Posterior vena cava (tissue), 2 donors: Measurements from ENCODE around the gene ASTN2. TPM values are rescaled to one million over a fixed set of nuclear protein-coding genes. Genes with fewer than 3 reads are reported as not detected.
A peak's percentile ranks its signal among the peaks of the same experiment; 100 is the strongest.

Experiments used
- DNase-seq: peaks from one replicate; pipeline ENCODE4 v3.0.0-alpha.2; 2020; ENCODE audit warnings: low spot score
- intact Hi-C, 2 donors: fragments of 100-400 bp; cut with DNase I; formaldehyde crosslinking; loops; one replicate each; pipeline versions ENCODE4 v1.14.1 to v1.14.2; 2022 to 2023
- total RNA-seq, 2 donors: library from RNA; stranded (reverse); fragmentation: NEBNext Ultra II Directional; extraction: Animal tissue kit (Norgen Biotek cat#: 25700); gene quantifications; one replicate each; pipeline ENCODE4 v1.2.1, GENCODE V29; 2021
- donor health status: DM: yes; HTN: yes; CAD: no.
- donor health status: DM: yes; HTN: yes; CAD: no.

ASTN2 gene
- total RNA-seq, 2 donors from 2014 or later, result 4.3 to 5.8 TPM

- intact Hi-C loops, result no loop called here
- DNase-seq, result peak; percentile 83
These were observed 871.0 kb downstream of the ASTN2 start for GRCh38 chr9:116543731-116544400.

DNA sequence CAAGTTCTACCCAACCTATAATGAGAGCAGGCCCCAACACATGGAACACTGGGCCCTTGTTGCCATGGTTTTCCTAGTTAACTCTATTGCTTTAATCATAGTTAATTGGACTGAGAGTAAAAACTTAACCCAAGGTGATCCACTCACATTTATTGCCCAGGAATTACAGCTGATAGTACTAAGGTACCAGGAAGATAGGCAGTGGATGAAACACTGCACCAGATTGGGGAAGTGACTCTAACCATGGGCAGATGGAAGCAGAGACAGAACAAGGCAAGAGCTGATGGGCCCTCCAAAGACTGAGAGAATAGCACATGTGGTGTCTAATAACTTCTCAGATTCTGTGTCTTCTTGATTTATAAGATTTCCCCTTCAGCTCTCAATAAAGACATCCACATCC, 873.5 kb downstream of the ASTN2 start:
- intact Hi-C loops, result no loop called here
- DNase-seq, result no peak

GRCh38 chr9:116539549-116539948, 875.3 kb downstream of the ASTN2 start:
- intact Hi-C loops, result no loop called here
- DNase-seq, result no peak

DNA sequence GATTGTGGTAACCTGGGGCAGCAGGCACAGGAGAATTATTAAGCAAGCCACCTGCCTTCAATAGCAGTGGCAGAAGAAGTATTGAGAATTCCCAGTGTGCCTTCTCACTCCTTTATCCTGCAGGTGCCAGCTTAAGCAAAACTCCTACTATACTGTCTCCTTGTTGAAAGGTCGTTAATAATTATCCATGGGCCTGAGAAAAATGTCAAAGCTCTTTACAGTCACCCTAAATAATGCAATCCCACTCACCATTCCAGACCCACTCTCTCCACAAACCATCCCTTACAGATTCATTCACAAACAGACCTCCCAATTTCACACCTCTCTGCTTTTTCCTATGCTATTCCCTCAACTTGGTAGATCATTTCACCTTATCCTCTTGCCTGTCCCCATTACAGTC, 889.2 kb downstream of the ASTN2 start:
- no peak for DNase-seq
- intact Hi-C loops, result no loop called here

DNA sequence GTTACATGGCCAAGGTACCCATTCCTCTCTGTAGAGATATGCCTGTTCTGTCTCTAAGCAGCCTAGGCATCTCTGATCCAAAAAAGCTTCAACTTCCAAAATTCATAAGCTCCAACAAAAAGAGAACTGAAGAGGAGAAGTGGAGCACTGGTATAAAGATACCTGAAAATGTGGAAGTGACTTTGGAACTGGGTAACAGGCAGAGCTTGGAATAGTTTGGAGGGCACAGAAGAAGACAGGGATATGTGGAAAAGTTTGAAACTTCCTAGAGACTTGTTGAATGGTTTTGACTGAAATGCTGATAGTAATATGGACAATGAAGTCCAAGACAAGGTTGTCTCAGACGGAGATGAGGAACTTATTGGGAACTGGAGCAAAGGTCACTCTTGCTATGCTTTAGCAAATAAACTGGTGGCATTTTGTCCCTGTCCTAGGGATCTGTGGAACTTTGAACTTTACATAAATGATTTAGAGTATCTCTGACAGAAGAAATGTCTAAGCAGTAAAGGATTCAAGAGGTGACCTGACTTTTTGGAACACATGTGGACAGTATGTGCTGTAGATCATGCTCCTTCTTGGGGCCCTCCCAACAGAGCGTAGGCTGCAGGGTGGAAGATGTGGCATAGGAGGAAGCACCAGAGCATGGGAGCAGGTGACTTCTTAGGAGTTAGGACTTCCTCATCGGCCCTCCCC, 889.9 kb downstream of the ASTN2 start:
- intact Hi-C loops, result no loop called here
- no peak for DNase-seq

- DNase-seq, result no peak
- intact Hi-C loops, result no loop called here
These were observed 894.6 kb downstream of the ASTN2 start for GRCh38 chr9:116520218-116520617.

- intact Hi-C loops, result no loop called here
- no peak for DNase-seq
These were observed 898.4 kb downstream of the ASTN2 start for GRCh38 chr9:116516456-116516855.

DNA sequence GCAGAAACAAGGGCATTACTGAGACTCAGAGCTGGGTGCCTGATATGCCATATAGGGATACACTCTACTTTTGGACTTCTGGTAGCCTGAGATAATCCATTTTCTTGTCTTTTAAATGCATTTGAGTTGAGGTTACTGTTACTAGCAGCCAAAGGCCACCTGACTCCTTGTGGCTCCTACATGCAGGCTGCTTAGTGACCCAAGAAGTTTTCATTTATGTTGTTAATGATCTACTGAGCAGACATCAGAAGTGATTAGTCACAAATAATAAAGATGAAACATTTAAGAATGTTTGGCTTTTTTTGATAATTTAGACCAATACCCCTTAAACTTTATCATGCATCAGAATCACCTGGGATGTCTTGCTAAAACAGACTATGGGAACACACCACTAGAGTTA, 899.3 kb downstream of the ASTN2 start:
- intact Hi-C loops, result no loop called here
- DNase-seq, result no peak

DNA sequence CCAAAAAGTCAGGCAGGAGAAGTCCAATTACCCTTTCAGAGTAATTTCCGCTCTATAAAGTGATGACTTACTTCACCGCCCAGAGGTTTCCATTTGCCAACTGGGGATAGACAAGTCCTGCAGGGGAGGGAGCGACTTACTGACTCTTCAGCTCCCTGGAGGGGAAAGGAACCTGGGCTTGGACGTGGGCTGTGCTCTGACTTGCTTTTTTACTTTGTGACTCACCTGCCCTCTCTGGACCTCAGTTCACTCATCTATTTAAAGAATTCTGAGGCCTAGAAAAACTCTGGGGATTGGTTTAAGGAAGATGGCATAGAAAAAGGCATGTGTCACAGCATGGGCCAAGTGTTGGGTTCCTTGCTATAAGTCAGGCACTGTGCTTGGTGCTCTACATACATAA, 908.2 kb downstream of the ASTN2 start:
- intact Hi-C loops, result loop anchor here in 1 of 2 donors (10.0 kb wide), 1 partner anchor 582 kb away; no protein-coding TSS in a partner anchor
- DNase-seq, result no peak

DNA sequence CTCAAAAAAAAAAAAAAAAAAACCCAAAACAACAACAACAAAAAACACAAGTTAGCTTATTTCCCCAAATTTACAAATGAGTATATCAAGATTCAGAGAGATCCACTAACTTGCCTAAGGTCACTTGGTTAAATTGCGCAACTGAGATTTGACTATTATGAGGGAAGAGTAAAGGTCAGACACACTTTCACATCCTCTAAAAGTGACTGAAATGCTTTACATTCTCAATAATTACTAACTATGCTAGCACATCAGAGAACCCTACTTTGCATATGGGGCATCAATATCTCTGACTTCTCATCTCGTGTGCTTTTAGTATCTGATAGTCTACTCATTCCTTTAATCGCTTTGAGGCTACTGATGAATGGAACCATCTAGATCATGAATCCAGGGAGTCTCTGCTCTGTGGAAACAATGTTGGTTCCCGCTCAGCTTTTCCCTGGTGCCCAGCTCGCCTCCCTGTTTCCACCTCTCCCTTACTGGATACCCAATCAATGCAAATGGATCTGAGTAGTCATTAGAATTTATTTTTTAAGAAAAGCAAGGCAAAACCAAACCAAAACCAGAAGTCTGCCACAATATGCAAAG, 909.9 kb downstream of the ASTN2 start:
- no peak for DNase-seq
- intact Hi-C loops, result loop anchor here in 1 of 2 donors (10.0 kb wide), 1 partner anchor 580 kb away; no protein-coding TSS in a partner anchor

DNA sequence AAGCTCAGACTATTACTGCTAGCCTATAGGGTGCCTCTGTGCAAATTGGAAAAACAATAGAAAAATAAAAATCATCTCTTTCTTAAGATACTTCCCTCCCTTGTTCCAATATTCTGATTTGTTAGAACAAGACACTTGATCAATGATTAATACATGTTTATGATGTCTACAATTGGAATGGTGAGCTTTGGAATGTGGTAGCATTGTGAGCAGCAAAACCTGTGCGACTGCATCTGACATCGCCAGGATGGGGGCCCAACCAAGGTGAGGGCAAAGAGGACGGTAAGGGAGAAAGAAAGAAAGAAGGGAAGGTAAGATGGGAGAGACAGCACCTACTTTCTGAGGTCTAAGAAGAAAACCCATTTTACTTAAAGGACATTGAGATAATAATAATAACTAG, 910.8 kb downstream of the ASTN2 start:
- DNase-seq, result no peak
- intact Hi-C loops, result loop anchor here in 1 of 2 donors (10.0 kb wide), 1 partner anchor 579 kb away; no protein-coding TSS in a partner anchor

DNA sequence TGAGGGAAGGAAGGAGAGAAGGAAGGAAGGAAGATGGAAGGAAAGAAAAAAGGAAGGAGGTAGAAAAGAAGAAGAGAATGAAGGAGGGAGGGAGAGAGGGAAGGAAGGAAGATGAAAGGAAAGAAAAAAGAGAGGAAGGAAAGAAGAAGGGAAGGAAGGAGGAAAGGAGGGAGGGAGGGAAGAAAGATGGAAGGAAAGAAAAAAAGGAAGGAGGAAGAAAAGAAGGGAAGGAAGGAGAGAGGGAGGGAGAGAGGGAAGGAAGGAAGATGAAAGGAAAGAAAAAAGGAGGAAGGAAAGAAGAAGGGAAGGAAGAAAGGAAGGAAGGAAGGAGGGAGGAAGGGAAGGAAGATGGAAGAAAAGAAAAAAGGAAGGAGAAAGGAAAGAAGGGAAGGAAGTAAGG, 912.1 kb downstream of the ASTN2 start:
- no peak for DNase-seq
- intact Hi-C loops, result loop anchor here in 1 of 2 donors (10.0 kb wide), 1 partner anchor 578 kb away; no protein-coding TSS in a partner anchor

DNA sequence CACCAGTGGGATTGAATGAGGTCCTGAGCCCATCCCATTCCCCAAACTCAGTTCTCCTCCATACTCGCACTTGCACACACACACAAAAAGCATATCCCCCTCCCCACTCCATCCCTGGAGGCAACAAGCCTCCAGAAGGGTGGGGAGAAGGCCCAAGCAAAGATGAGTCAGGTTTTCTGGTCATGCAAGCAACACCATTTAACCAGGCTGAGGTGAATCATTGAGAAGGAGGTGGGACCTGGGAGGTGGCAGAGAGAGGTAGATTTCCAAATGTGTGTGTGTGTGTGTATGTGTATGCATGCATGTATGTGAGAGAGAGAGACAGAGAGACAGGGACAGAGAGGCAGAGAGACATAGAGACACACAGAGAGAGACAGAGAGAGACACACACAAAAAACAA, 913.0 kb downstream of the ASTN2 start:
- intact Hi-C loops, result loop anchor here in 1 of 2 donors (10.0 kb wide), 1 partner anchor 577 kb away; no protein-coding TSS in a partner anchor
- no peak for DNase-seq

- DNase-seq, result no peak
- intact Hi-C loops, result loop anchor here in 1 of 2 donors (10.0 kb wide), 1 partner anchor 575 kb away; no protein-coding TSS in a partner anchor
These were observed 914.6 kb downstream of the ASTN2 start for GRCh38 chr9:116499986-116500871.

- intact Hi-C loops, result no loop called here
- DNase-seq, result no peak
These were observed 915.4 kb downstream of the ASTN2 start for GRCh38 chr9:116499434-116499833.

DNA sequence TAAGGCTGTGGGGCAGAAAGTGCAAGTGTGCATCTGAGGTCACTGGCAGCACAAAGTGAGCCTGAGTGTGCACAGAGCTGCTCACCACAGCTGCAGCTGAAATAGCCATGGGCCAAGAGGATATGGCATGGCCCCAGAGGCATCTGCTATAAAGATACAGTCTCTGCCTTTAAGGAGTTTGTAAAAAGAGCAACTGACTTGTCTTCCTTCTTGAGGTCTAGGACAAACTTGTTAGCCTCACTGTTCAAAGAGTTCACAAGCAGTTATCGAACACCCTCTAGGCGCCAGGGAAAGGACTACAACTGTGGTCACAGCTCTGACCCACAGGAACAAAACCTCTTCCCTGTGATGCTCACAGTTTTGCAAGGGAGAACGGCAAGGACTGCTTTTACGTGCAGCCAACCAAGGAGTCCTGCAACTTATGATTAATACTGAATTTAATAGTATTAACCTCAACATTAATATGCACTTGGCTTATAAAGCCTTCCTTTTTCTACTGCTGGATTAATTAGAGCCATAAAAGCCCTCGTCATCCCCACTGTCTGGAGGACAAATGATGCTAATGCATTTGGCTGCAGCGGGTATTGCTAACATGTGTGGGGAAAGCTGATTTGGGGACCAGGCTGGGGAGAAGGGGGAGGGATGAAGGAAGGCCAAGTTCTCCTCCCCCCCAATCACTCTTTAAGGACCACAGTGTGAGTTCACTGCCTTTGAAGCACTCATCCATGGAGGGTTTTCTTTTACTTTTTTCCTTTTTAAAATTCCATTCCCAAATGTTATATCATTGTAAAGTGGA, 917.6 kb downstream of the ASTN2 start:
- intact Hi-C loops, result no loop called here
- DNase-seq, result no peak

DNA sequence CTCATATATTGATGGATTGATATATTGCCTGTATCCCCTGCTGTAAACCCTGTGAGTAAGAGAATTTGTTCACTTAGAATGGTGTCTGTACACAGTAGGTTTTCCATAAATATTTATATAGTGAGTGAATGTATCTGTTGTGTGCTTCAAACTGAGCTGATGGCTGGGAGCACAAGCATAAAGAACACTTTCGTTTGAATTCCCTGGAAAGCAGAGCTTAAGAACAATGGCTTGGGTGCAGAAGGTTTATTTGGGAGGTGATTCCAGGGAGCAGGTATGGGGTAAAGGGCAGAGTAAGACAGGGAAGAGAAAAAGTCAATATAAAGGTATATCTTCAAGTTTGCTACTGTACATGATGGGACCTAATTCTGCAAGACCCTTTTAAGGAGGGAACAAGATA, 918.7 kb downstream of the ASTN2 start:
- intact Hi-C loops, result no loop called here
- DNase-seq, result no peak

DNA sequence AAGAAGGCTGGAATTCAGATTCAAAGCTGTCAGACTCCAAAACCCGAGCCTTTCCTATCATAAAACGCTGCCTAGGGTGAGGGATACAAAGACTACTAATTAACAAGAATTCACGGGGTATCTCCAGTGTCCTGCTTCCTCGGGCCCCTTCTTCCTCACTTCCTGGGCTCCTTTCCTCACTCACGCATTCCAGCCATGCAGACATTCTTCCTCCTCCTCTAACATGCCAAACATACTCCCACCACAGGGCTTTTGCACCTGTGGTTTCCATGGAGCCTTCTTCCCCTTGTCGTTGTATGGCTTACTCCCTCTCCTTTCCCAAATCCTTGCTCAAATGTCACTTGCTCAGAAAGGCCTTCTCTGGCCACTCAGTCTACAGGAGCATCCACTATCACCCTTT, 919.1 kb downstream of the ASTN2 start:
- intact Hi-C loops, result no loop called here
- no peak for DNase-seq
